ENCODE measurements around the gene SMIM38. TPM values are rescaled to one million over a fixed set of nuclear protein-coding genes. Genes with fewer than 3 reads are reported as not detected.
A peak's percentile ranks its signal among the peaks of the same experiment; 100 is the strongest.

Gene SMIM38
- total and polyA plus RNA-seq, 2 of the 4 experiments (the other 2 are of a cell fraction) = under 0.01 to 0.05 TPM

DNA sequence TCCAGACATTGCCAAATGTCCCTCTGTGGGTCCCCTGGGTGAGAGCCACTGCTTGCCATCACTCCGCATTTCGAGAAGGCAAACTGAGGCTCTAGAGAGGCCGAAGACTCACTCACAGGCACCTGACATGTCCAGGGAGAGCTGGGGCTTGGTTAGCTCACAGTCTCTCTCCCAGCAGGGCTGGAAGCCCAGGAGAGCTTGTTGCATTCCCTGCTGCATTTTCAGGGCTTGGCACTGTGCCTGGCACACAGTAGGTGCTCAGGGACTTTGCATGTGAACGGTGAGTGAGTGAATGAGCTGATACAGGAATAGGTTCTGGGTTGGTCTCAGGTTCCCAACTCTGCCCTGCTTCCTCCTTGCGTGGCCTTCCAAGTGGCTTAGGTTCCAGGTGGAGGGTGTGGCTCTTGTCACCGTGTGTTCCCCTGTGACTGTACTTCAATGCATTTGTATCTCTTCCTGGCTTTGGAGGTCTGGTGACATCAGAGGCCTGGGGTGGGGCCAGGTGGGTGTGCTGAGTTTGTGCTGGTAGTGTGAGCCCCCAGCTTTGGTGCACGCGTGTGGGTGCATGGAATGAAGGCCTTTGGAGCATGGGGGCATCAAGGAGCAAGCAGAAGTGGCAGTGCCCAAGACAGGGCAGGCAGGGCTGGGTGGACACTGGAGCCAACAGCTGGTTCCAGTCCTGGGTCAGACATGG, 18.4 kb upstream of the SMIM38 start:
- Histone ChIP-seq H3K23ac (ENCODE audit: low read depth, low read length) (no peak overlapping the region), H4K8ac (ENCODE audit: low read depth in 2 of 2, low read length in 2 of 2) (no peak overlapping the region), H3K27me3 (ENCODE audit: control insufficient read depth, insufficient read depth, low read length) (no peaks in the 10 kb centered on the region), H4K91ac (ENCODE audit: insufficient read depth, low read depth, low read length) (no peak overlapping the region), H2AK9ac (replicated peaks; ENCODE audit: low read depth, low read length, poor library complexity) (peak overlapping the region; percentile 37), H4K20me1 (ENCODE audit: insufficient read depth, low read length) (no peaks in the 10 kb centered on the region), H2AK5ac (ENCODE audit: low read depth, low read length) (peak overlapping the region; percentile 58; the same call in 1 of the 2 replicates), H2AFZ (replicated peaks; ENCODE audit: low read length, poor library complexity) (peak overlapping the region; percentile 10), H2BK20ac (ENCODE audit: low read depth, low read length) (no peak overlapping the region; the same call in 1 of the 2 replicates), H4K5ac (ENCODE audit: low read depth, low read length) (no peak overlapping the region), H3K9ac (ENCODE audit: low read depth, low read length) (no peak overlapping the region), H3K79me1 (ENCODE audit: low read depth in 1 of 2, low read length in 2 of 2) (no peaks in the 10 kb centered on the region), H3K27ac (ENCODE audit: insufficient read depth, low read length) (no peak overlapping the region), H2BK5ac (ENCODE audit: low read depth, low read length, poor library complexity, severe bottlenecking) (no peak overlapping the region), H3K36me3 (ENCODE audit: control insufficient read depth, insufficient read depth, low read length) (no peaks in the 10 kb centered on the region), H3K4ac (ENCODE audit: low read depth, low read length) (0 out of 2 replicates have a peak overlapping the region, but pooled peaks have one; percentile 29), H3K4me2 (ENCODE audit: low read depth, low read length) (no peak overlapping the region), H3K4me3 (ENCODE audit: insufficient read depth, low read depth, low read length) (no peak overlapping the region), H3K4me1 (ENCODE audit: control insufficient read depth, insufficient read depth, low read length) (peaks cover 2% of the 10 kb centered on the region; the same call in 1 of the 2 replicates), H3K9me3 (ENCODE audit: control insufficient read depth, insufficient read depth, low read length) (peaks cover 3% of the 10 kb centered on the region), H2BK120ac (ENCODE audit: low read depth, low read length) (no peak overlapping the region), H3K18ac (ENCODE audit: low read depth, low read length) (no peak overlapping the region), H3K56ac (ENCODE audit: extremely low read depth, insufficient read depth, low read length) (no peak overlapping the region), H3K14ac (replicated peaks; ENCODE audit: low read depth, low read length) (no peak overlapping the region), H2BK15ac (ENCODE audit: low read depth, low read length) (no peak overlapping the region; the same call in 2 of the 3 replicates), H3K9me1 (ENCODE audit: insufficient read depth, low read length) (peaks cover 5% of the 10 kb centered on the region; the same call in 1 of the 2 replicates)
- no TSS peak for BruUV-seq (replicated peaks)
- intact Hi-C loops (cut with micrococcal nuclease) (loop anchor here (10.0 kb wide), 1 partner anchor 158 kb away; the partner anchor contains the start of gene MYEOV), in situ Hi-C loops (cut with MboI; ENCODE audit: low sequenced_read_pairs) (no loop called here), dilution Hi-C loops (cut with HindIII; ENCODE audit: low sequenced_read_pairs, unreplicated experiment) (no loop called here)
- POLR2A ChIA-PET (ENCODE audit: unreplicated experiment) = no interaction called here
- CTCF ChIA-PET = no interaction called here
- 87% methylated on average over 4 of the region's 8 CpGs; no CpG with 5 or more reads in 1 of the 2 experiments for WGBS, 2 experiments (ENCODE audit: extremely low coverage in 2 of 2, insufficient read length in 1 of 2)
- TF ChIP-seq, protein P1, sequence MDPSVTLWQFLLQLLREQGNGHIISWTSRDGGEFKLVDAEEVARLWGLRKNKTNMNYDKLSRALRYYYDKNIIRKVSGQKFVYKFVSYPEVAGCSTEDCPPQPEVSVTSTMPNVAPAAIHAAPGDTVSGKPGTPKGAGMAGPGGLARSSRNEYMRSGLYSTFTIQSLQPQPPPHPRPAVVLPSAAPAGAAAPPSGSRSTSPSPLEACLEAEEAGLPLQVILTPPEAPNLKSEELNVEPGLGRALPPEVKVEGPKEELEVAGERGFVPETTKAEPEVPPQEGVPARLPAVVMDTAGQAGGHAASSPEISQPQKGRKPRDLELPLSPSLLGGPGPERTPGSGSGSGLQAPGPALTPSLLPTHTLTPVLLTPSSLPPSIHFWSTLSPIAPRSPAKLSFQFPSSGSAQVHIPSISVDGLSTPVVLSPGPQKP (IDR thresholded peaks at IDR 0.05; ENCODE audit: borderline replicate concordance, low read depth, low read length) = no peak
- TF ChIP-seq SMC3 (IDR thresholded peaks at IDR 0.05; ENCODE audit: low read depth, low read length) (no peak), MAZ (IDR thresholded peaks at IDR 0.05; ENCODE audit: borderline replicate concordance, low read depth, low read length) (no peak), RCOR1 (IDR thresholded peaks at IDR 0.05; ENCODE audit: insufficient replicate concordance, low read length) (no peak), MXI1 (IDR thresholded peaks at IDR 0.05; ENCODE audit: borderline replicate concordance, low read depth, low read length) (no peak), POLR2A (IDR thresholded peaks at IDR 0.05; ENCODE audit: low read depth, low read length) (no peak), FOS (IDR thresholded peaks at IDR 0.05; ENCODE audit: low read depth, low read length) (no peak), BHLHE40 (IDR thresholded peaks at IDR 0.05; ENCODE audit: low read depth, low read length) (no peak), RAD21 (IDR thresholded peaks at IDR 0.05; ENCODE audit: low read length) (no peak), MAFK (IDR thresholded peaks at IDR 0.05; ENCODE audit: low read depth, low read length) (no peak)
- TF ChIP-seq, protein P2, sequence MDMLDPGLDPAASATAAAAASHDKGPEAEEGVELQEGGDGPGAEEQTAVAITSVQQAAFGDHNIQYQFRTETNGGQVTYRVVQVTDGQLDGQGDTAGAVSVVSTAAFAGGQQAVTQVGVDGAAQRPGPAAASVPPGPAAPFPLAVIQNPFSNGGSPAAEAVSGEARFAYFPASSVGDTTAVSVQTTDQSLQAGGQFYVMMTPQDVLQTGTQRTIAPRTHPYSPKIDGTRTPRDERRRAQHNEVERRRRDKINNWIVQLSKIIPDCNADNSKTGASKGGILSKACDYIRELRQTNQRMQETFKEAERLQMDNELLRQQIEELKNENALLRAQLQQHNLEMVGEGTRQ (IDR thresholded peaks at IDR 0.05; ENCODE audit: low read depth, low read length) = no peak
- DNase-seq (no peak), ATAC-seq (ENCODE audit: low read depth) (no peak)

Measured in IMR-90 (cell line).